ENCODE data around the gene OR6J1. TPM values are rescaled to one million over a fixed set of nuclear protein-coding genes. Genes with fewer than 3 reads are reported as not detected.
A peak's percentile ranks its signal among the peaks of the same experiment; 100 is the strongest.

The OR6J1 gene
- total and polyA plus RNA-seq, 2 donors (not counting 3 experiments of a cell fraction or from before 2014, with no cell fraction given), result not detected

DNA sequence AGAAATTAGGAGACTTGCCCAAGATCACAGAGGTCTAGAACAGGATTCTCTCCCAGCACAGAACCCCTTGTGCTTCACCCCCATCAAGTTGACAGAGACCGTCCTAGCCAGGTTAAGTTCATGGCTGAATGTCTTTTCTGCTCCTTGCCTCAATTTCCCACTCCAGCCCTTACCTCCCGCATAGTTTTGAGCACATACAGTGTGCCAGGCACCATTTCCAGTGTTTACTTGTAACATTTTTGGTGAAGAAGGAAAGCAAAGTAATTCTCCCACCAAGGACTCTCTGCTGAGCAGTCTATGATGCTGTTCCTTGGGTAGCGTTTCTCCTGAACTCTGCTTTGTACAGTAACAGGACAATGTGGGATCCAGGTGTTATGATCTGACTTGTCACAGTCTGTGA is 44.8 kb downstream of the OR6J1 start:
- ChIA-PET POLR2A (interaction anchor here (0.6 to 1.1 kb wide), 3 partner anchors 53 to 1949 kb away, joined by 3 to 5 read pairs (median 4); partner anchors contain the start of gene OXA1L), CTCF (interaction anchor here (0.6 to 4.2 kb wide), 15 partner anchors 9 to 331 kb away, joined by 3 to 45 read pairs (median 5); partner anchors contain the start of genes DAD1 and OXA1L)
- DNase-seq (ENCODE audit: low read depth, low spot score) (no peak), FAIRE-seq (peak; percentile 44)
- H2AFZ ChIP-seq (ENCODE audit: low read depth, low read length), result no peak overlapping the region
- intact Hi-C loops (cut with micrococcal nuclease), result no loop called here
- BruUV-seq (replicated peaks), result no TSS peak
- peak overlapping the region; percentile 86 for H3K4me2 ChIP-seq (ENCODE audit: insufficient read depth, low read length)
- H3K27me3 ChIP-seq (ENCODE audit: control insufficient read depth in 2 of 2, insufficient read depth in 2 of 2, low read length in 2 of 2), result peaks cover 0 to 5% of the 10 kb centered on the region in 2 experiments
- H4K20me1 ChIP-seq (replicated peaks; ENCODE audit: control insufficient read depth, extremely low read depth, insufficient read depth, low read length), result no peaks in the 10 kb centered on the region
- H3K79me2 ChIP-seq (ENCODE audit: control insufficient read depth, insufficient read depth, low read length), result peaks cover 1% of the 10 kb centered on the region
- TF ChIP-seq GATA2 (IDR thresholded peaks at IDR 0.05; ENCODE audit: insufficient read depth, insufficient read length, low read depth, low read length) (no peak), POLR2AphosphoS5 (IDR thresholded peaks at IDR 0.05; ENCODE audit: insufficient read depth, low read depth, low read length) (no peak), JUN (IDR thresholded peaks at IDR 0.05; ENCODE audit: borderline replicate concordance, insufficient read depth, insufficient read length, low read depth) (no peak), MYC (IDR thresholded peaks at IDR 0.05; ENCODE audit: low read depth, low read length) (no peak), FOS (IDR thresholded peaks at IDR 0.05; ENCODE audit: borderline replicate concordance, insufficient read depth, low read length) (no peak)
- H3K36me3 ChIP-seq (ENCODE audit: control insufficient read depth in 2 of 2, extremely low read depth in 1 of 2, insufficient read depth in 2 of 2, low read length in 2 of 2), result peaks cover 3 to 11% of the 10 kb centered on the region in 2 experiments
- dilution Hi-C loops (cut with MboI; ENCODE audit: extremely low pct_ligation_motif_present, low sequenced_read_pairs), result no loop called here
- no peaks in the 10 kb centered on the region for H3K9me1 ChIP-seq (replicated peaks; ENCODE audit: control insufficient read depth, extremely low read depth, insufficient read depth, low read length)
- no peaks in the 10 kb centered on the region for H3K9me3 ChIP-seq (replicated peaks; ENCODE audit: control insufficient read depth, insufficient read depth, low read length)
- H3K9ac ChIP-seq (replicated peaks; ENCODE audit: extremely low read depth, insufficient read depth, low read length), result peak overlapping the region; percentile 66
- H3K27ac ChIP-seq (ENCODE audit: insufficient read depth, low read depth, low read length), result peak overlapping the region; percentile 53
- peaks cover 14% of the 10 kb centered on the region for H3K4me1 ChIP-seq (ENCODE audit: control insufficient read depth, extremely low read depth, insufficient read depth, low read length)
- peak overlapping the region in 1 of 3 experiments; percentile 68 for H3K4me3 ChIP-seq (replicated peaks in 1 of 3; ENCODE audit: insufficient read depth in 1 of 3, low read depth in 1 of 3, low read length in 3 of 3)

- intact Hi-C loops (cut with micrococcal nuclease) (loop anchor here (1.0 kb wide), 3 partner anchors 10 to 54 kb away; partner anchors contain the start of gene DAD1), dilution Hi-C loops (cut with MboI; ENCODE audit: extremely low pct_ligation_motif_present, low sequenced_read_pairs) (no loop called here)
- TF ChIP-seq MYC (IDR thresholded peaks at IDR 0.05; ENCODE audit: low read depth, low read length) (no peak), POLR2A (IDR thresholded peaks at IDR 0.05; ENCODE audit: low read depth, low read length) (no peak), FOS (IDR thresholded peaks at IDR 0.05; ENCODE audit: borderline replicate concordance, insufficient read depth, low read length) (peak; percentile 54), POLR2AphosphoS5 (IDR thresholded peaks at IDR 0.05; ENCODE audit: insufficient read depth, low read depth, low read length) (no peak), EZH2 (IDR thresholded peaks at IDR 0.05; ENCODE audit: borderline replicate concordance, low read depth, low read length, severe bottlenecking) (no peak), JUN (IDR thresholded peaks at IDR 0.05; ENCODE audit: borderline replicate concordance, insufficient read depth, insufficient read length, low read depth) (no peak), GATA2 (IDR thresholded peaks at IDR 0.05; ENCODE audit: insufficient read depth, insufficient read length, low read depth, low read length) (no peak)
- TF ChIP-seq, protein P1, sequence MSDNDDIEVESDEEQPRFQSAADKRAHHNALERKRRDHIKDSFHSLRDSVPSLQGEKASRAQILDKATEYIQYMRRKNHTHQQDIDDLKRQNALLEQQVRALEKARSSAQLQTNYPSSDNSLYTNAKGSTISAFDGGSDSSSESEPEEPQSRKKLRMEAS (IDR thresholded peaks at IDR 0.05; ENCODE audit: insufficient read depth, insufficient read length), result no peak
- TF ChIP-seq, protein P2, sequence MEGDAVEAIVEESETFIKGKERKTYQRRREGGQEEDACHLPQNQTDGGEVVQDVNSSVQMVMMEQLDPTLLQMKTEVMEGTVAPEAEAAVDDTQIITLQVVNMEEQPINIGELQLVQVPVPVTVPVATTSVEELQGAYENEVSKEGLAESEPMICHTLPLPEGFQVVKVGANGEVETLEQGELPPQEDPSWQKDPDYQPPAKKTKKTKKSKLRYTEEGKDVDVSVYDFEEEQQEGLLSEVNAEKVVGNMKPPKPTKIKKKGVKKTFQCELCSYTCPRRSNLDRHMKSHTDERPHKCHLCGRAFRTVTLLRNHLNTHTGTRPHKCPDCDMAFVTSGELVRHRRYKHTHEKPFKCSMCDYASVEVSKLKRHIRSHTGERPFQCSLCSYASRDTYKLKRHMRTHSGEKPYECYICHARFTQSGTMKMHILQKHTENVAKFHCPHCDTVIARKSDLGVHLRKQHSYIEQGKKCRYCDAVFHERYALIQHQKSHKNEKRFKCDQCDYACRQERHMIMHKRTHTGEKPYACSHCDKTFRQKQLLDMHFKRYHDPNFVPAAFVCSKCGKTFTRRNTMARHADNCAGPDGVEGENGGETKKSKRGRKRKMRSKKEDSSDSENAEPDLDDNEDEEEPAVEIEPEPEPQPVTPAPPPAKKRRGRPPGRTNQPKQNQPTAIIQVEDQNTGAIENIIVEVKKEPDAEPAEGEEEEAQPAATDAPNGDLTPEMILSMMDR (IDR thresholded peaks at IDR 0.05; ENCODE audit: extremely low read depth in 1 of 2, insufficient read depth in 1 of 2, low read depth in 1 of 2, low read length in 2 of 2), result peak in 1 of 2 donors; percentile 30
- Histone ChIP-seq H2AFZ (ENCODE audit: low read depth, low read length) (peak overlapping the region; percentile 95), H3K9me3 (replicated peaks; ENCODE audit: control insufficient read depth, insufficient read depth, low read length) (no peaks in the 10 kb centered on the region), H3K27me3 (ENCODE audit: control insufficient read depth in 2 of 2, insufficient read depth in 2 of 2, low read length in 2 of 2) (peaks cover 0 to 5% of the 10 kb centered on the region in 2 experiments), H3K4me1 (ENCODE audit: control insufficient read depth, extremely low read depth, insufficient read depth, low read length) (peaks cover 14% of the 10 kb centered on the region), H3K36me3 (ENCODE audit: control insufficient read depth in 2 of 2, extremely low read depth in 1 of 2, insufficient read depth in 2 of 2, low read length in 2 of 2) (peaks cover 3 to 11% of the 10 kb centered on the region in 2 experiments), H4K20me1 (replicated peaks; ENCODE audit: control insufficient read depth, extremely low read depth, insufficient read depth, low read length) (no peaks in the 10 kb centered on the region), H3K79me2 (ENCODE audit: control insufficient read depth, insufficient read depth, low read length) (peaks cover 1% of the 10 kb centered on the region), H3K9ac (replicated peaks; ENCODE audit: extremely low read depth, insufficient read depth, low read length) (peak overlapping the region; percentile 66), H3K4me3 (replicated peaks in 1 of 3; ENCODE audit: insufficient read depth in 1 of 3, low read depth in 1 of 3, low read length in 3 of 3) (peak overlapping the region; percentile 56 to 68 (median 62)), H3K27ac (ENCODE audit: insufficient read depth, low read depth, low read length) (peak overlapping the region; percentile 53), H3K9me1 (replicated peaks; ENCODE audit: control insufficient read depth, extremely low read depth, insufficient read depth, low read length) (no peaks in the 10 kb centered on the region), H3K4me2 (ENCODE audit: insufficient read depth, low read length) (peak overlapping the region; percentile 86)
- FAIRE-seq, result peak; percentile 81
- ChIA-PET POLR2A (interaction anchor here (0.6 to 1.6 kb wide), 4 partner anchors 10 to 1949 kb away, joined by 3 to 7 read pairs (median 4); partner anchors contain the start of genes DAD1 and OXA1L), CTCF (interaction anchor here (0.6 to 4.2 kb wide), 16 partner anchors 9 to 331 kb away, joined by 3 to 45 read pairs (median 5); partner anchors contain the start of genes DAD1 and OXA1L)
- peak; percentile 74 for DNase-seq (ENCODE audit: low read depth, low spot score)
- BruUV-seq (replicated peaks), result no TSS peak
Measured at GRCh38 chr14:22598896-22599244, 45.3 kb downstream of the OR6J1 start.
